ENCODE results near the gene NAT16. TPM values are rescaled to one million over a fixed set of nuclear protein-coding genes. Genes with fewer than 3 reads are reported as not detected.

The NAT16 gene
- total RNA-seq, 1 donor from 2014 or later: not detected

DNA sequence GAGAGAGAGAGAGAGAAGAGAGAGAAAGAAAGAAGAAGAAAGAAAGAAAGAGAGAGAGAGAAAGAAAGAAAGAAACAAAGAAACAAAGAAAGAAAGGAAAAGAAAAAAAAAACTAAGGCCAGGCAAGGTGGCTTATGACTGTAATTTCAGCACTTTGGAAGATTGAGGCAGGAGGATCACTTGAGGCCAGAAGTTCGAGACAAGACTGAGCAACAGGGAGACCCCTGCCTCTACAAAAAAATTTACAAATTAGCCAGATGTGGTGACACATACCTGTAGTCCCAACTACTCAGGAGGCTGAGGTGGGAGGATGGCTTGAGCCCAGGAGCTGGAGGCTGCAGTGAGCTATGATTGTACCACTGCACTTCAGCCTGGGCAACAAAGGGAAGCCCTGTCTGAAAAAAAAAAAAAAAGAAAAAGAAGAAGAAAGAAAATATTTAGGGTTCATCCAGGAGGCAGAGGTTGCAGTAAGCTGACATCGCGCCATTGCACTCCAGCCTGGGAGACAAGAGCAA lies 50.4 kb downstream of the NAT16 start:
- Histone ChIP-seq H4K20me1 (ENCODE audit: low read depth) (no peaks in the 10 kb centered on the region), H3K79me2 (ENCODE audit: low read depth) (no peaks in the 10 kb centered on the region), H3K27me3 (no peaks in the 10 kb centered on the region), H2AFZ (replicated peaks) (no peak overlapping the region), H3K4me2 (no peak overlapping the region), H3K4me3 (no peak overlapping the region), H3K27ac (no peak overlapping the region), H3F3A (ENCODE audit: low read depth) (peaks cover 23% of the 10 kb centered on the region), H3K4me1 (peaks cover 27% of the 10 kb centered on the region), H3K9ac (no peak overlapping the region), H3K9me3 (ENCODE audit: low read depth) (no peaks in the 10 kb centered on the region), H3K36me3 (no peaks in the 10 kb centered on the region)
- DNase-seq (ENCODE audit: low spot score): no peak
- no peak for TF ChIP-seq EZH2phosphoT487 (IDR thresholded peaks at IDR 0.05)
- Mint-ChIP-seq H3K4me1 (peaks cover 40% of the 10 kb centered on the region), H3K9me3 (peaks cover 10% of the 10 kb centered on the region), H3K4me3 (no peak overlapping the region), H3K27ac (no peak overlapping the region), H3K36me3 (peaks cover 2% of the 10 kb centered on the region), H3K27me3 (ENCODE audit: insufficient read depth, low read depth) (peaks cover 16% of the 10 kb centered on the region)

DNA sequence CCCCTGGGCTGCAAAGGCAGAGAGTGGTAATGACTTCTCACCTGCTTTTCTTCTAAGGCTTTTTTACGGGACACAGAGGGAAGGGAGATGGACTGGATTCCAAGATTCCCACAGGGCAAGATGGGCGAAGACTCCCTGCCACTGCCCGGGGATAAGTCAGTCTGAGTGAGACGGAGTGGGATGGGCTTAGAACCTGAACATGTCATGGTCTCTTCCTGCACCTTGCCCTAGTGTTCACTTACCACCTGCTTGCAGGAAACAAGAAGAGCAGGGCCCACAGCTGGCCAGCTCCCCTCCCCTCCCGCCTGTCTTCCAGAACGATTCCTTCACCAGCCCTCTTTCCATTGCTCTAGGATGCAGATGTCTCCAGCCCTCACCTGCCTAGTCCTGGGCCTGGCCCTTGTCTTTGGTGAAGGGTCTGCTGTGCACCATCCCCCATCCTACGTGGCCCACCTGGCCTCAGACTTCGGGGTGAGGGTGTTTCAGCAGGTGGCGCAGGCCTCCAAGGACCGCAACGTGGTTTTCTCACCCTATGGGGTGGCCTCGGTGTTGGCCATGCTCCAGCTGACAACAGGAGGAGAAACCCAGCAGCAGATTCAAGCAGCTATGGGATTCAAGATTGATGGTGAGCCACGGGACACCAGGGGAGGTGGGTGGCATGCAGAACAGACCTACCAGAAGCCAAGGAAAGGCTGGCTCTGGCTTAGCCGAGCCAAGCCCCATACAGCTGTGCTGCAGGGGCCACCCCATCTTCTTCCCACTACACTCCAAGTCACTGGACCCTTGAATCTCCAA lies 51.9 kb downstream of the NAT16 start:
- Histone ChIP-seq H3K4me2 (no peak overlapping the region), H3K79me2 (ENCODE audit: low read depth) (no peaks in the 10 kb centered on the region), H3K27ac (no peak overlapping the region), H3K9ac (no peak overlapping the region), H3K27me3 (no peaks in the 10 kb centered on the region), H2AFZ (replicated peaks) (no peak overlapping the region), H3K4me1 (peaks cover 15% of the 10 kb centered on the region), H3F3A (ENCODE audit: low read depth) (peaks cover 13% of the 10 kb centered on the region), H3K4me3 (no peak overlapping the region), H3K36me3 (no peaks in the 10 kb centered on the region), H3K9me3 (ENCODE audit: low read depth) (no peaks in the 10 kb centered on the region), H4K20me1 (ENCODE audit: low read depth) (no peaks in the 10 kb centered on the region)
- TF ChIP-seq EZH2 (IDR thresholded peaks at IDR 0.05) (no peak), EZH2phosphoT487 (IDR thresholded peaks at IDR 0.05) (no peak)
- TF ChIP-seq, protein P1, sequence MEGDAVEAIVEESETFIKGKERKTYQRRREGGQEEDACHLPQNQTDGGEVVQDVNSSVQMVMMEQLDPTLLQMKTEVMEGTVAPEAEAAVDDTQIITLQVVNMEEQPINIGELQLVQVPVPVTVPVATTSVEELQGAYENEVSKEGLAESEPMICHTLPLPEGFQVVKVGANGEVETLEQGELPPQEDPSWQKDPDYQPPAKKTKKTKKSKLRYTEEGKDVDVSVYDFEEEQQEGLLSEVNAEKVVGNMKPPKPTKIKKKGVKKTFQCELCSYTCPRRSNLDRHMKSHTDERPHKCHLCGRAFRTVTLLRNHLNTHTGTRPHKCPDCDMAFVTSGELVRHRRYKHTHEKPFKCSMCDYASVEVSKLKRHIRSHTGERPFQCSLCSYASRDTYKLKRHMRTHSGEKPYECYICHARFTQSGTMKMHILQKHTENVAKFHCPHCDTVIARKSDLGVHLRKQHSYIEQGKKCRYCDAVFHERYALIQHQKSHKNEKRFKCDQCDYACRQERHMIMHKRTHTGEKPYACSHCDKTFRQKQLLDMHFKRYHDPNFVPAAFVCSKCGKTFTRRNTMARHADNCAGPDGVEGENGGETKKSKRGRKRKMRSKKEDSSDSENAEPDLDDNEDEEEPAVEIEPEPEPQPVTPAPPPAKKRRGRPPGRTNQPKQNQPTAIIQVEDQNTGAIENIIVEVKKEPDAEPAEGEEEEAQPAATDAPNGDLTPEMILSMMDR (IDR thresholded peaks at IDR 0.05): no peak
- H3K36me3 Mint-ChIP-seq: peaks cover 2% of the 10 kb centered on the region
- H3K4me3 Mint-ChIP-seq: peak overlapping the region; percentile 18
- peaks cover 14% of the 10 kb centered on the region for H3K27me3 Mint-ChIP-seq (ENCODE audit: insufficient read depth, low read depth)
- peaks cover 10% of the 10 kb centered on the region for H3K9me3 Mint-ChIP-seq
- H3K27ac Mint-ChIP-seq: no peak overlapping the region
- H3K4me1 Mint-ChIP-seq: peaks cover 30% of the 10 kb centered on the region
- no peak for DNase-seq (ENCODE audit: low spot score)

DNA sequence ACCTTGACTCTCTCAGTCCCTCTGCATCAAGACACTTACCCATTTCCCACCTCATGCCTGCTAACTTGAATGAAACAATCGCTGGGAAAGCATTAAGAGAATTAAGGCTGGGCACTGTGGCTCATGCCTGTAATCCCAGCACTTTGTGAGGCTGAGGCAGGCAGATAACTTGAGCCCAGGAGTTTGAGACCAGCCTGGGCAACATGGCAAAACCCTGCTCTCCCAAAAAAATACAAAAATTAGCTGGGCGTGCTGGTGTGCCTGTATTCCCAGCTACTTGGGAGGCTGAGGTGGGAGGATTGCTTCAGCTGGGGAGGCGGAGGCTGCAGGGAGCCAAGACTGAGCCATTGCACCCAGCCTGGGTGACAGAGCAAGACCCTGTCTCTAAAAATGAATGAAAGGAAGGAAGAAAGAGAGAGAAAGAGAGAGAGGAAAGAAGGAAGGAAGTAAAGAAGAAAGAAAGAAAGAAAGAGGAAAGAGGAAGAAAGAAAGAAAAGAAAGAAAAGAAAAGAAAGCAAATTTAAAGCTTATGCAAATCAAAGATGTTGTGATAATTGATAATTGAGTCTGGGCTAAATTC lies 52.5 kb downstream of the NAT16 start:
- H3K9me3 ChIP-seq (ENCODE audit: low read depth): no peaks in the 10 kb centered on the region
- TF ChIP-seq, protein P1 (IDR thresholded peaks at IDR 0.05): no peak
- TF ChIP-seq EZH2phosphoT487 (IDR thresholded peaks at IDR 0.05): no peak
- no peak for TF ChIP-seq EZH2 (IDR thresholded peaks at IDR 0.05)
- peak overlapping the region; percentile 73 for H3K4me3 Mint-ChIP-seq
- H4K20me1 ChIP-seq (ENCODE audit: low read depth): no peaks in the 10 kb centered on the region
- no peaks in the 10 kb centered on the region for H3K79me2 ChIP-seq (ENCODE audit: low read depth)
- no peak overlapping the region for H3K27ac ChIP-seq
- H3K9me3 Mint-ChIP-seq: peaks cover 10% of the 10 kb centered on the region
- peaks cover 2% of the 10 kb centered on the region for H3K36me3 Mint-ChIP-seq
- peak overlapping the region; percentile 74 for H3K4me2 ChIP-seq
- H3K27me3 ChIP-seq: no peaks in the 10 kb centered on the region
- H3K27ac Mint-ChIP-seq: peak overlapping the region; percentile 38
- no peak overlapping the region for H3K9ac ChIP-seq
- H3K4me1 Mint-ChIP-seq: peaks cover 35% of the 10 kb centered on the region
- no peak overlapping the region for H2AFZ ChIP-seq (replicated peaks)
- H3K4me3 ChIP-seq: peak overlapping the region; percentile 26
- peaks cover 16% of the 10 kb centered on the region for H3K27me3 Mint-ChIP-seq (ENCODE audit: insufficient read depth, low read depth)
- H3F3A ChIP-seq (ENCODE audit: low read depth): peaks cover 13% of the 10 kb centered on the region
- no peaks in the 10 kb centered on the region for H3K36me3 ChIP-seq
- H3K4me1 ChIP-seq: peaks cover 17% of the 10 kb centered on the region
- DNase-seq (ENCODE audit: low spot score): no peak

Measured in neural progenitor cell (in vitro differentiated cells).